ENCODE results near the gene DGKB. TPM values are rescaled to one million over a fixed set of nuclear protein-coding genes. Genes with fewer than 3 reads are reported as not detected.

Gene DGKB
- total RNA-seq, 5 donors from 2014 or later (not counting 1 experiment from before 2014, with no cell fraction given): not detected

DNA sequence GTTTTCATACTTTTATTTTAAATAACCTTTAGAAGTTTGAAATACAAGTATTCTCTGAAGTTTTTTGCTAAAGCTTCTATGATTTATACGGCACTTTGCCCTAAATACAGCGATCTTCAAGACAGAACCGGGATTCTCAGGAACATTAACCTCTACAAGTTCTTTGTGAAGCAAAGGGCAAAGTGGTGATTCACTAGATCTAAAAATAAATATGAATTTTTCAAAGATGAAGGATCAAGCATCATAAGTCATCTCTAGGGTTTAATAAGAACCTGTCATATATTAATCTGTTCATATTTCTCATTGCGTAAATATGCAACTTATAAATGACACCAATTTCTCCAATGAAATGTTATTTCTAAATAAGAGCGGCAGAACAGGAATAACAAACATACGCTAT, 30.7 kb downstream of the DGKB start:
- H3K4me3 Mint-ChIP-seq: no peak overlapping the region
- ATAC-seq (replicated peaks in 1 of 4): no peak
- Histone ChIP-seq H3K4me1 (ENCODE audit: control insufficient read depth in 1 of 2, extremely low read depth in 1 of 2, insufficient read depth in 2 of 2, low read length in 2 of 2) (no peaks in the 10 kb centered on the region), H3K27ac (ENCODE audit: low read length) (no peak overlapping the region), H3K4me3 (ENCODE audit: control insufficient read depth in 1 of 2, extremely low read depth in 1 of 2, low read length in 1 of 2) (no peak overlapping the region), H3K9me3 (no peaks in the 10 kb centered on the region), H3K36me3 (ENCODE audit: control insufficient read depth in 2 of 2, extremely low read depth in 1 of 2, insufficient read depth in 1 of 2, low read length in 1 of 2) (no peaks in the 10 kb centered on the region), H3K27me3 (replicated peaks in 1 of 2; ENCODE audit: control insufficient read depth in 2 of 2, extremely low read depth in 1 of 2, insufficient read depth in 2 of 2, low read length in 1 of 2) (no peaks in the 10 kb centered on the region)
- POLR2A ChIA-PET: no interaction called here
- H3K4me1 Mint-ChIP-seq: no peaks in the 10 kb centered on the region
- H3K27ac Mint-ChIP-seq: no peak overlapping the region
- CTCF ChIA-PET: interaction anchor here in 1 of 2 donors (0.5 kb wide), 1 partner anchor 19 kb away, joined by 3 read pairs; no protein-coding TSS in a partner anchor
- 100% methylated on average over 2 of the region's 6 CpGs for WGBS (ENCODE audit: insufficient coverage)
- H3K9me3 Mint-ChIP-seq: peaks cover 0 to 2% (median 0%) of the 10 kb centered on the region in 3 donors
- no peaks in the 10 kb centered on the region for H3K36me3 Mint-ChIP-seq
- H3K27me3 Mint-ChIP-seq: no peaks in the 10 kb centered on the region
- no peak for DNase-seq

DNA sequence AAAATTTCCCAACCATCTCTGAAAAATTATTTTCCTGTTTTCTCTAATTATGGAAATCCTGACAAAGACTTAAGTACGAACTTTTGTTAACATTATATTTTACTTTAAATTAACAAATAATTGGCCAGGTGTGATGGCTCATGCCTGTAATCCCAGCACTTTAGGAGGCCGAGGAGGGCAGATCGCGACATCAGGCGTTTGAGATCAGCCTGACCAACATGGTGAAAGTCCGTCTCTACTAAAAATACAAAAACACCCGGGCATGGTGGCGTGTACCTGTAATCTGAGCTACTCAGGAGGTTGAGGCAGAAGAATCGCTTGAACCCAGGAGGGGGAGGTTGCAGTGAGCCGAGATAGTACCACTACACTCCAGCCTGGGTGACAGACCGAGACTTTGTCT, 32.2 kb downstream of the DGKB start:
- Mint-ChIP-seq H3K36me3 (no peaks in the 10 kb centered on the region), H3K4me1 (no peaks in the 10 kb centered on the region), H3K27me3 (no peaks in the 10 kb centered on the region), H3K9me3 (peaks cover 0 to 2% (median 2%) of the 10 kb centered on the region in 3 donors), H3K4me3 (no peak overlapping the region), H3K27ac (no peak overlapping the region)
- ChIA-PET CTCF (no interaction called here), POLR2A (no interaction called here)
- WGBS (ENCODE audit: insufficient coverage): 83% methylated on average over 5 of the region's 11 CpGs
- Histone ChIP-seq H3K27ac (ENCODE audit: low read length) (no peak overlapping the region), H3K4me1 (ENCODE audit: control insufficient read depth in 1 of 2, extremely low read depth in 1 of 2, insufficient read depth in 2 of 2, low read length in 2 of 2) (no peaks in the 10 kb centered on the region), H3K36me3 (ENCODE audit: control insufficient read depth in 2 of 2, extremely low read depth in 1 of 2, insufficient read depth in 1 of 2, low read length in 1 of 2) (no peaks in the 10 kb centered on the region), H3K9me3 (peaks cover 2% of the 10 kb centered on the region), H3K27me3 (replicated peaks in 1 of 2; ENCODE audit: control insufficient read depth in 2 of 2, extremely low read depth in 1 of 2, insufficient read depth in 2 of 2, low read length in 1 of 2) (no peaks in the 10 kb centered on the region), H3K4me3 (ENCODE audit: control insufficient read depth in 1 of 2, extremely low read depth in 1 of 2, low read length in 1 of 2) (no peak overlapping the region)
- DNase-seq (no peak), ATAC-seq (replicated peaks in 1 of 4) (no peak)

DNA sequence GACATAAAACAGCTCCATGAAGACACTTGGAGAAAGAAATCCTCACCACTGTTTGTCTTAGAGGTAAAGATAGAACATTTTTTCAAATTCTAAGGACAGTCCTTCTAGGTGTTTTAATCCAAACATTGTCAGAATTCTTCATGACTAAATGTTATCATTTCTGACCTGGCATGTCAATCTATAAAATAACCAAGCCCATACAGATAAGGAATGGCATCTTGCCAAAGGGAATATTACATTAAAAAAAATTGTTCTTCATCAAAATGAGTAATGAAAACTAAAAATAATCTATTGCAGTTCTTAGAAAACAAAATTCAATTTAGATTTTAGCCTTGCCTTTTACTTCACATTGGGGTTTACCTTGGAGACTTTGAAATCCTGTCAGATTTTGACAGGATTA, 33.6 kb downstream of the DGKB start:
- peaks cover 0 to 9% (median 0%) of the 10 kb centered on the region in 3 donors for H3K9me3 Mint-ChIP-seq
- no peaks in the 10 kb centered on the region for H3K4me1 Mint-ChIP-seq
- Histone ChIP-seq H3K9me3 (peaks cover 2% of the 10 kb centered on the region), H3K27ac (ENCODE audit: low read length) (no peak overlapping the region), H3K36me3 (ENCODE audit: control insufficient read depth in 2 of 2, extremely low read depth in 1 of 2, insufficient read depth in 1 of 2, low read length in 1 of 2) (no peaks in the 10 kb centered on the region), H3K27me3 (replicated peaks in 1 of 2; ENCODE audit: control insufficient read depth in 2 of 2, extremely low read depth in 1 of 2, insufficient read depth in 2 of 2, low read length in 1 of 2) (no peaks in the 10 kb centered on the region), H3K4me1 (ENCODE audit: control insufficient read depth in 1 of 2, extremely low read depth in 1 of 2, insufficient read depth in 2 of 2, low read length in 2 of 2) (no peaks in the 10 kb centered on the region), H3K4me3 (ENCODE audit: control insufficient read depth in 1 of 2, extremely low read depth in 1 of 2, low read length in 1 of 2) (no peak overlapping the region)
- ATAC-seq (replicated peaks in 1 of 4): no peak
- no peak overlapping the region for H3K27ac Mint-ChIP-seq
- ChIA-PET POLR2A (no interaction called here), CTCF (no interaction called here)
- no peak overlapping the region for H3K4me3 Mint-ChIP-seq
- H3K36me3 Mint-ChIP-seq: no peaks in the 10 kb centered on the region
- no peak for DNase-seq
- no peaks in the 10 kb centered on the region for H3K27me3 Mint-ChIP-seq

DNA sequence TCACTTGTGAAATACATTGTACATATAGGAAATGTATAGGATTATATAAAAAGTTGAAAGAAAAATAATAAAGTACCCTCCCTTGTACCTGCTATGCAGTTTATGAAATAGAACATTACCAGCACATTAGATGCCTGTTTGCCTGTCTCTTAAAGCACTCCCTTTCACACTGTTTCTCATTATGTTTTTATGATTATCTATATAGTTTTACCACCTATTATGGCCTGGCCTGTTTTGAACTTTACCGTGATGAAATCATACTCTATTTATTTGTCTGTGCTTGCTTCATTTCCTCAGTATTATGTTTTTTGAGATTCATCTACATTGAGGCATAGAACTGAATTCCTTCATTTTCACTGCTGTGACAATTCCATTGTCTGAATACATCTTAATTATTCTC, 41.1 kb downstream of the DGKB start:
- no peak overlapping the region for H3K27ac Mint-ChIP-seq
- H3K4me1 ChIP-seq (ENCODE audit: control insufficient read depth in 1 of 2, extremely low read depth in 1 of 2, insufficient read depth in 2 of 2, low read length in 2 of 2): no peaks in the 10 kb centered on the region
- ChIA-PET POLR2A (no interaction called here), CTCF (no interaction called here)
- H3K27me3 ChIP-seq (replicated peaks in 1 of 2; ENCODE audit: control insufficient read depth in 2 of 2, extremely low read depth in 1 of 2, insufficient read depth in 2 of 2, low read length in 1 of 2): no peaks in the 10 kb centered on the region
- no peaks in the 10 kb centered on the region for H3K36me3 Mint-ChIP-seq
- H3K27ac ChIP-seq (ENCODE audit: low read length): no peak overlapping the region
- ATAC-seq (replicated peaks in 1 of 4) (no peak), DNase-seq (no peak)
- no peaks in the 10 kb centered on the region for H3K4me1 Mint-ChIP-seq
- no peak overlapping the region for H3K4me3 ChIP-seq (ENCODE audit: control insufficient read depth in 1 of 2, extremely low read depth in 1 of 2, low read length in 1 of 2)
- H3K36me3 ChIP-seq (ENCODE audit: control insufficient read depth in 2 of 2, extremely low read depth in 1 of 2, insufficient read depth in 1 of 2, low read length in 1 of 2): no peaks in the 10 kb centered on the region
- no peak overlapping the region for H3K4me3 Mint-ChIP-seq
- H3K9me3 Mint-ChIP-seq: peaks cover 0 to 9% (median 4%) of the 10 kb centered on the region in 3 donors
- H3K27me3 Mint-ChIP-seq: no peaks in the 10 kb centered on the region
- H3K9me3 ChIP-seq: no peaks in the 10 kb centered on the region
- no CpG with 5 or more reads among the region's 1 CpG for WGBS (ENCODE audit: insufficient coverage)

DNA sequence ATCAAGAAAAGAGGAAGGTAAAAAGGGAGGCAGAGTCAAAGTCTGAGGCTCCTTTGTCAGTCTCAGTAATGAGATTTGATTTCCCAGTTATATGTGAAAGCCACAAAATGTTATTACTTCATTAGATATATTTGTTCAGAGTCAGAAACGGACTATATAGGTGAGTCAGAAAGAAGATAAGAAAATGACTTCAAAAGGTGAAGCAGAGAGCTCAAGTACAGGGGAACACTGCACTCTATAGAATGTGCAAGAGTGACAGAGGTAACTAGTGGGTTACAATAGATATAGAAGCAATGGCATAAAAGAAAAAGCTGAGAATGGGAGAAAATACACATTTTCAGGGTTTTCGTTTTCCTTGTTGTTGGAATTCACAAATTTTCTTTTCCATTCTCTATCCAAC, 43.3 kb downstream of the DGKB start:
- ChIA-PET POLR2A (no interaction called here), CTCF (no interaction called here)
- Mint-ChIP-seq H3K4me3 (no peak overlapping the region), H3K36me3 (no peaks in the 10 kb centered on the region), H3K4me1 (no peaks in the 10 kb centered on the region), H3K27ac (no peak overlapping the region), H3K27me3 (no peaks in the 10 kb centered on the region), H3K9me3 (peaks cover 0 to 4% (median 0%) of the 10 kb centered on the region in 3 donors)
- Histone ChIP-seq H3K9me3 (no peaks in the 10 kb centered on the region), H3K36me3 (ENCODE audit: control insufficient read depth in 2 of 2, extremely low read depth in 1 of 2, insufficient read depth in 1 of 2, low read length in 1 of 2) (no peaks in the 10 kb centered on the region), H3K4me1 (ENCODE audit: control insufficient read depth in 1 of 2, extremely low read depth in 1 of 2, insufficient read depth in 2 of 2, low read length in 2 of 2) (no peaks in the 10 kb centered on the region), H3K27ac (ENCODE audit: low read length) (no peak overlapping the region), H3K4me3 (ENCODE audit: control insufficient read depth in 1 of 2, extremely low read depth in 1 of 2, low read length in 1 of 2) (no peak overlapping the region), H3K27me3 (replicated peaks in 1 of 2; ENCODE audit: control insufficient read depth in 2 of 2, extremely low read depth in 1 of 2, insufficient read depth in 2 of 2, low read length in 1 of 2) (no peaks in the 10 kb centered on the region)
- DNase-seq (no peak), ATAC-seq (replicated peaks in 1 of 4) (no peak)
- WGBS (ENCODE audit: insufficient coverage): 0% methylated on average over 1 of the region's 2 CpGs

DNA sequence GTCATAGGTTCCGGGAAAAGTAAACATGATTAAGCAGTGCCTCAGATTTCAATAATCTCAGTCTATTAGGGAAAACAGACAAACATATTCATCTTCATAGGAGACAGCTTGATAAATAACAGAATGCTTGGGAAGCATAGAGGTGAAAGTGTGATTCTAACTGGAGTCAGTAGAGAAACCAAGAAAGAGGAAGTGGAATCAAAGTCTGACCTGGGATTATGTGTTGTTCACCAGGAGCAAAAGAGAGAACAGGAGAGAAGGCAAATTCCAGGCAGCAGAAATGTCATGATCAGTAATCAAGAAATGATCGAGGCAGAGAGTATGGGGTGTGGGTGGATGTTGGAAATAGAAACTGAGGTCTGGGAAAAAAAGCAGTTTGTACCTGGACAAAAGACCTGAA, 43.7 kb downstream of the DGKB start:
- Histone ChIP-seq H3K4me3 (ENCODE audit: control insufficient read depth in 1 of 2, extremely low read depth in 1 of 2, low read length in 1 of 2) (no peak overlapping the region), H3K27ac (ENCODE audit: low read length) (no peak overlapping the region), H3K27me3 (replicated peaks in 1 of 2; ENCODE audit: control insufficient read depth in 2 of 2, extremely low read depth in 1 of 2, insufficient read depth in 2 of 2, low read length in 1 of 2) (no peaks in the 10 kb centered on the region), H3K4me1 (ENCODE audit: control insufficient read depth in 1 of 2, extremely low read depth in 1 of 2, insufficient read depth in 2 of 2, low read length in 2 of 2) (no peaks in the 10 kb centered on the region), H3K9me3 (no peaks in the 10 kb centered on the region), H3K36me3 (ENCODE audit: control insufficient read depth in 2 of 2, extremely low read depth in 1 of 2, insufficient read depth in 1 of 2, low read length in 1 of 2) (no peaks in the 10 kb centered on the region)
- H3K27ac Mint-ChIP-seq: no peak overlapping the region
- CTCF ChIA-PET: no interaction called here
- POLR2A ChIA-PET: no interaction called here
- DNase-seq (no peak), ATAC-seq (replicated peaks in 1 of 4) (no peak)
- WGBS (ENCODE audit: insufficient coverage): 36% methylated on average over 1 of the region's 2 CpGs
- peaks cover 0 to 5% (median 0%) of the 10 kb centered on the region in 3 donors for H3K9me3 Mint-ChIP-seq
- no peak overlapping the region for H3K4me3 Mint-ChIP-seq
- no peaks in the 10 kb centered on the region for H3K27me3 Mint-ChIP-seq
- no peaks in the 10 kb centered on the region for H3K4me1 Mint-ChIP-seq
- H3K36me3 Mint-ChIP-seq: no peaks in the 10 kb centered on the region

DNA sequence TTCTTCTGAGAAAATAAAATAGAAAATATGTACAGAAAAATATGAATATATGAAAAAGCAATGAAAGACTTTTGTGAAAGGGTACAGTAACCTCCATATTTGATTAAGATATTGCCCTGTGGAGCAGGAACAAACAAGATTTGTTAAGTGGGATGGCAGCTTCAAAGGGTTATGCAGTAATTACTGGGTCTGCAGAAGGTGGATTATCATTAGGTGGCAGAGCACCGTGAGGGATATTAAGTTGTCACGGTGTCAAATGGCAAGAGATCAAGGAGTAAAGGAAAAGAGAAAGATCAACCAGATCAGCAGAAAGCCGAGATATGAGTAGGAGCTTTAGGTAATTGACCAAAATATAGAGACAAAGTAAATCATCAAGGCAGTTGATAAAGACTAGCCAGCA, 44.1 kb downstream of the DGKB start:
- 69% methylated on average over 3 of the region's 3 CpGs for WGBS (ENCODE audit: insufficient coverage)
- no peaks in the 10 kb centered on the region for H3K27me3 Mint-ChIP-seq
- Histone ChIP-seq H3K36me3 (ENCODE audit: control insufficient read depth in 2 of 2, extremely low read depth in 1 of 2, insufficient read depth in 1 of 2, low read length in 1 of 2) (no peaks in the 10 kb centered on the region), H3K27me3 (replicated peaks in 1 of 2; ENCODE audit: control insufficient read depth in 2 of 2, extremely low read depth in 1 of 2, insufficient read depth in 2 of 2, low read length in 1 of 2) (no peaks in the 10 kb centered on the region), H3K4me3 (ENCODE audit: control insufficient read depth in 1 of 2, extremely low read depth in 1 of 2, low read length in 1 of 2) (no peak overlapping the region), H3K27ac (ENCODE audit: low read length) (no peak overlapping the region), H3K4me1 (ENCODE audit: control insufficient read depth in 1 of 2, extremely low read depth in 1 of 2, insufficient read depth in 2 of 2, low read length in 2 of 2) (no peaks in the 10 kb centered on the region), H3K9me3 (no peaks in the 10 kb centered on the region)
- no peaks in the 10 kb centered on the region for H3K4me1 Mint-ChIP-seq
- ATAC-seq (replicated peaks in 1 of 4) (no peak), DNase-seq (no peak)
- ChIA-PET CTCF (no interaction called here), POLR2A (no interaction called here)
- peaks cover 0 to 8% (median 0%) of the 10 kb centered on the region in 3 donors for H3K9me3 Mint-ChIP-seq
- H3K36me3 Mint-ChIP-seq: no peaks in the 10 kb centered on the region
- H3K4me3 Mint-ChIP-seq: no peak overlapping the region
- no peak overlapping the region for H3K27ac Mint-ChIP-seq
